GM12892 (cell line): ENCODE data around the gene STAB1.

Experiments
- POLR2A ChIP-seq: IDR thresholded peaks from 2 replicates; pipeline ENCODE4 v1.6.1; 2011; ENCODE audit warnings: low read depth, low read length, control low read depth
- POLR2AphosphoS5 ChIP-seq: IDR thresholded peaks from 2 replicates; pipeline ENCODE4 v1.6.1; 2011; ENCODE audit warnings: low read depth, low read length, control low read depth
- TAF1 ChIP-seq: IDR thresholded peaks from 2 replicates; pipeline ENCODE4 v1.6.1; 2011; ENCODE audit warnings: low read depth, mild to moderate bottlenecking, control low read depth, low read length, borderline replicate concordance

DNA sequence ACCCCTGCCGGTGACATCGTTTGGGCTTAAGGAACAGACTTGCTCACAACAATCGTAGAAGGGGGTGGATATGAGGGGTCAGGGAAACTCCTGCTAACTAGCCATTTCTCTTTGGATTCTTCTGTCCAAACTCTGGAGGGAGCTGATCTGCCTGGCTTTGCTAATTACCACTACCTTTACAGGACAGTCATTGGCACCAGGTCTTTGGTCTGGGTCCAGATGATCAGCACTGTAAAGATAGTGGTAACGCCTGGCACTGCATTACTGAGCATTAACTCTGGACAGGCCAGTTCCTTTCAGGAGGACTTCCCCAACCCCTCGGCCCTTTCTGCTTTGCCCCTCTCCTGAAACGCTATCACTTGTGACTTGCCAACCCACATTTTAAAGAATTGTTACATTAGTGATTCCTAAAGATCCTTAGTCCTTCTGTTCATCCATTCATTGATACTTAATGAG lies 42.1 kb downstream of the STAB1 start:
- TF ChIP-seq POLR2AphosphoS5 (no peak), POLR2A (no peak), TAF1 (no peak)
